ENCODE measurements around the gene JAKMIP2.

Gene JAKMIP2

DNA sequence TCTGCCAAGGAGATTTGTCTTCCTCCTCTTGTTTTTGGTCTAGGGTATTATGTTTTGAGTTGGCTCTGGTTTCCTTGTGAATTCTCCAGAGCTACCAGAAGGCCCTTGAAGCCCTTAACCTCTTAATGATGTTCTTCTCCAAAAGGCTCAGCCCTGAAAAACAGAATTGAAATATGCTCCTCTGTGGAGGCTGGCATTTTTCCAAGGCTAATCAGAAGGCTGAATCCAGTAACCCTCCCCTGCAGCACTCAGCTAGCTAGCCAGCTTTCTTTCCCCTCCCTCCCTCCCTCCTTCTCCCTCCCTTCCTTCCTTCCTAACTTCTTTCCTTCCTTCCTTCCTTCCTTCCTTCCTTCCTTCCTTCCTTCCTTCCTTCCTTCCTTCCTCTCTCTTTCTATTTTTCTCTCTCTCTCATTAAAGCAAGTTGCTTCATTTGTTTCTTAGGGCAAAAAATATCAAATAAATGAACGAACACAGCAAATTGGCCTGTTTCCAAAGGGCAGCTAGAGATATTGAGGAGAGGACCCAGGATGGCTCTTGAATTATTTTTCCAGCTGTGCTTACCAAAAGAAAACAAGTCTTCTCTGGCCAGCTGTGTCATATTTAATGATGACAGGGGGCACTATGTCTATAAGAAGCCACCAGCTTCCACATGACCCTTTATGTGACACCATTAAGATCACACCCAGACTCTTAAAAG, 38.7 kb downstream of the JAKMIP2 start:
- Histone ChIP-seq H3K4me1 (no peaks in the 10 kb centered on the region), H3K27me3 (ENCODE audit: control insufficient read depth, insufficient read depth, low read length) (no peaks in the 10 kb centered on the region), H3K9me3 (ENCODE audit: control insufficient read depth, low read length) (no peaks in the 10 kb centered on the region), H2AFZ (no peak overlapping the region), H3K27ac (no peak overlapping the region), H3K4me2 (ENCODE audit: low read length) (no peak overlapping the region), H3K4me3 (ENCODE audit: low read depth, low read length) (no peak overlapping the region), H3K79me2 (no peaks in the 10 kb centered on the region), H3K9ac (no peak overlapping the region), H3K36me3 (ENCODE audit: control insufficient read depth, insufficient read depth, low read length) (no peaks in the 10 kb centered on the region)
- TF ChIP-seq, protein P1, sequence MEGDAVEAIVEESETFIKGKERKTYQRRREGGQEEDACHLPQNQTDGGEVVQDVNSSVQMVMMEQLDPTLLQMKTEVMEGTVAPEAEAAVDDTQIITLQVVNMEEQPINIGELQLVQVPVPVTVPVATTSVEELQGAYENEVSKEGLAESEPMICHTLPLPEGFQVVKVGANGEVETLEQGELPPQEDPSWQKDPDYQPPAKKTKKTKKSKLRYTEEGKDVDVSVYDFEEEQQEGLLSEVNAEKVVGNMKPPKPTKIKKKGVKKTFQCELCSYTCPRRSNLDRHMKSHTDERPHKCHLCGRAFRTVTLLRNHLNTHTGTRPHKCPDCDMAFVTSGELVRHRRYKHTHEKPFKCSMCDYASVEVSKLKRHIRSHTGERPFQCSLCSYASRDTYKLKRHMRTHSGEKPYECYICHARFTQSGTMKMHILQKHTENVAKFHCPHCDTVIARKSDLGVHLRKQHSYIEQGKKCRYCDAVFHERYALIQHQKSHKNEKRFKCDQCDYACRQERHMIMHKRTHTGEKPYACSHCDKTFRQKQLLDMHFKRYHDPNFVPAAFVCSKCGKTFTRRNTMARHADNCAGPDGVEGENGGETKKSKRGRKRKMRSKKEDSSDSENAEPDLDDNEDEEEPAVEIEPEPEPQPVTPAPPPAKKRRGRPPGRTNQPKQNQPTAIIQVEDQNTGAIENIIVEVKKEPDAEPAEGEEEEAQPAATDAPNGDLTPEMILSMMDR (IDR thresholded peaks at IDR 0.05): no peak

DNA sequence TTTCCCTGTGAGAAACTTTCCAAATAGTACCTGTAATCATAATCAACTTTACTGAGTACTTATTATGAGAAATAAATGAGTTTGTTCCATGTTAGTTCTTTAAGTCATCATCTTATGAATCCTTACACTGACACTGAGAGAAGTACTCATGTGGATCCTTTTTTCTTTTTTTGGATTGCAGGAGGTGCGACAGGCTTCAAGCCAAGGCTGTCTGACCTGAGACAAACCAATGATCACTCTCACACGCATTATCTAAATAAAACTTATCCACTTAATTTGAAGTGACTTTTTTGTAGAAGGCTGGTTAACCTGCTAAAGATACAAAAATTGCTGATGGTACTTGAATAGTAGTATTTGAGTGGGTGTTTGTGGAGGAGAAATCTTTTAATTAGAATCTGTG, 39.5 kb downstream of the JAKMIP2 start:
- TF ChIP-seq, protein P1 (IDR thresholded peaks at IDR 0.05): no peak
- Histone ChIP-seq H3K27ac (no peak overlapping the region), H2AFZ (no peak overlapping the region)

DNA sequence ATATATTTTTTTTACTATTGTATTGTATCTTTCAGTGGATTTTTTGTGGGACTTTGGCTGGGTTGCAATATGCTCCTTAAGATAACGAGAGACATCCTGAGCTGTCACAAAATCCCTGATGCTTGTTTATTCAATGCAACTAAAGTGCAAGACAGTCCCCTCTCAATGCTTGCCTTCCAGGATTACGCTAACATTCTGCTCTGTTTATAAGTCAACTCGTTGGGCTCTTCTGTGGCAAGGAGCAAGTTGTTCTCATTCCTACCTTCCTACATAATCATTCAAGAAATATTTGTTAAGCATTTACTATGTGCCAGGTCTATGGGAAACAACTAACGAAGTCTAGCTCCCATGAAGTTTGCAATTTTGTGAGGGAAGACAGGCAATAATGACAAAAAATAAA, 40.4 kb downstream of the JAKMIP2 start:
- no peaks in the 10 kb centered on the region for H3K79me2 ChIP-seq
- no peak overlapping the region for H2AFZ ChIP-seq
- H3K4me1 ChIP-seq: no peaks in the 10 kb centered on the region
- no peaks in the 10 kb centered on the region for H3K9me3 ChIP-seq (ENCODE audit: control insufficient read depth, low read length)
- H3K27ac ChIP-seq: no peak overlapping the region
- no peaks in the 10 kb centered on the region for H3K36me3 ChIP-seq (ENCODE audit: control insufficient read depth, insufficient read depth, low read length)
- TF ChIP-seq, protein P1 (IDR thresholded peaks at IDR 0.05): no peak
- H3K4me2 ChIP-seq (ENCODE audit: low read length): no peak overlapping the region
- no peak overlapping the region for H3K4me3 ChIP-seq (ENCODE audit: low read depth, low read length)
- H3K9ac ChIP-seq: no peak overlapping the region
- no peaks in the 10 kb centered on the region for H3K27me3 ChIP-seq (ENCODE audit: control insufficient read depth, insufficient read depth, low read length)

More for the DNA sequence above, 39.5 kb downstream of the JAKMIP2 start:
- no peaks in the 10 kb centered on the region for H3K4me1 ChIP-seq
- no peaks in the 10 kb centered on the region for H3K9me3 ChIP-seq (ENCODE audit: control insufficient read depth, low read length)
- H3K27me3 ChIP-seq (ENCODE audit: control insufficient read depth, insufficient read depth, low read length): no peaks in the 10 kb centered on the region
- no peak overlapping the region for H3K9ac ChIP-seq
- no peak overlapping the region for H3K4me2 ChIP-seq (ENCODE audit: low read length)
- H3K4me3 ChIP-seq (ENCODE audit: low read depth, low read length): no peak overlapping the region
- no peaks in the 10 kb centered on the region for H3K36me3 ChIP-seq (ENCODE audit: control insufficient read depth, insufficient read depth, low read length)
- no peaks in the 10 kb centered on the region for H3K79me2 ChIP-seq

DNA sequence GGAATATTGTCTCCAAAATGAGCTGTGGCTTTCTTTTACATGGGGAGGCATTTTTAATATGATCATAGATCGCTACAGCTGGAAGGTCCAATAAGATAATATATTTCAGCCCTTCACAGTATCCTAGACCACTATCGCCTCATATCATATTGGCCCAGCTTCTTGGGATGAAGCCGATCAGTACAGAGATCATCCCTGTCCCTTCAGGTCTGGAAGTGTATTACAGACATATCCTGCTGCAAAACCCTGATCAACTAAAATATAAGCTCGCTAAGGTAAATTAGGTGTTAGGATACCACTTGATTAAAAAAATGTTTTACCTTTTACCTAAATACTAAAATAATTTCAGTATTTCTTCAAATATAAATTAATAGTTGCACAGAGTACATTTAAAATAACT, 41.7 kb downstream of the JAKMIP2 start:
- Histone ChIP-seq H3K9me3 (ENCODE audit: control insufficient read depth, low read length) (no peaks in the 10 kb centered on the region), H3K9ac (no peak overlapping the region), H3K4me2 (ENCODE audit: low read length) (no peak overlapping the region), H3K27me3 (ENCODE audit: control insufficient read depth, insufficient read depth, low read length) (no peaks in the 10 kb centered on the region), H3K27ac (no peak overlapping the region), H3K79me2 (no peaks in the 10 kb centered on the region), H3K36me3 (ENCODE audit: control insufficient read depth, insufficient read depth, low read length) (no peaks in the 10 kb centered on the region), H2AFZ (no peak overlapping the region), H3K4me1 (no peaks in the 10 kb centered on the region), H3K4me3 (ENCODE audit: low read depth, low read length) (no peak overlapping the region)
- TF ChIP-seq, protein P1 (IDR thresholded peaks at IDR 0.05): no peak

DNA sequence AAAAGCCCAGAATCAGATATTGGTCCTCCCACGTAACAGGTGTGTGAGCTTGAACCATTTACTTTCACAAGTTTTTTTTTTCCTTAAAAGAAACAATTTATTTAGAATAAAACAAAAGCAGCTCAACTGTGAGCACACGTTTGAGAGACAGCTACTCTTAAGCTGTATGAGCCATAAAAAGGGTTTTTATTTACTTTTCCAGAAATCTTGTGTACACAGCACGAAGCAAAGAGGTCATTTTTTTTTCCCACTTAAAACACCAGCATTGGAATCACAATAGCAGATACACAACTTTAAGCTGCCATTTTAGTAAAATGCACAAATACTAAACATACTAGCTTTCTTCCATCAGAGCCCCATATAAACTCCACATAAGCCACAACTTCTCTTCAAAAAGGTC, 44.6 kb downstream of the JAKMIP2 start:
- H3K9ac ChIP-seq: no peak overlapping the region
- TF ChIP-seq, protein P1 (IDR thresholded peaks at IDR 0.05): no peak
- no peak overlapping the region for H3K27ac ChIP-seq
- no peak overlapping the region for H3K4me3 ChIP-seq (ENCODE audit: low read depth, low read length)
- no peaks in the 10 kb centered on the region for H3K36me3 ChIP-seq (ENCODE audit: control insufficient read depth, insufficient read depth, low read length)
- no peak overlapping the region for H3K4me2 ChIP-seq (ENCODE audit: low read length)
- no peaks in the 10 kb centered on the region for H3K9me3 ChIP-seq (ENCODE audit: control insufficient read depth, low read length)
- no peaks in the 10 kb centered on the region for H3K79me2 ChIP-seq
- H3K27me3 ChIP-seq (ENCODE audit: control insufficient read depth, insufficient read depth, low read length): no peaks in the 10 kb centered on the region
- H2AFZ ChIP-seq: no peak overlapping the region
- H3K4me1 ChIP-seq: no peaks in the 10 kb centered on the region
